GM12878 (cell line): ENCODE data around the gene HSPA4. TPM values are rescaled to one million over a fixed set of nuclear protein-coding genes. Genes with fewer than 3 reads are reported as not detected.

Experiments
- ATAC-seq: fragments of 200-7000 bp; cut with Tn5 transposase; 3 replicates; pipeline ENCODE4 v1.9.1; 2020; ENCODE audit warnings: mild to moderate bottlenecking, moderate library complexity
- BruUV-seq: library from RNA; stranded (reverse); fragments of 400-500 nt; replicated peaks from 2 replicates; lab custom pipeline; 2021; lab: Mats Ljungman, UMichigan
- CTCF ChIA-PET: fragments of 300-600 bp; sonication (Branson Sonifier 250); formaldehyde crosslinking; extraction: SDS; loops from one replicate; lab custom pipeline; 2021; ENCODE audit warnings: inconsistent platforms; lab: Yijun Ruan, JAX
- POLR2A ChIA-PET: fragments of 350-600 bp; formaldehyde crosslinking; extraction: SDS; loops from one replicate; lab custom pipeline; 2021; ENCODE audit warnings: inconsistent platforms; lab: Charles Lee
- RAD21 ChIA-PET: fragments of 300-600 bp; sonication (Branson Sonifier 250); formaldehyde crosslinking; loops from one replicate; lab custom pipeline; 2023; ENCODE audit warnings: antibody characterized with exemption; ENCODE audit not compliant: unreplicated experiment; lab: Charles Lee
- SMC1A ChIA-PET: fragments of 300-600 bp; sonication (Branson Sonifier 250); formaldehyde crosslinking; loops from one replicate; lab custom pipeline; 2023; ENCODE audit not compliant: unreplicated experiment, uncharacterized antibody; lab: Charles Lee
- DNase-seq: peaks from one replicate; pipeline ENCODE4 v3.0.0-alpha.2; 2011; ENCODE audit warnings: low read depth, low spot score
- FAIRE-seq: peaks from 3 replicates; lab custom pipeline; 2011; peaks lifted over from hg19 to GRCh38; lab: Jason Lieb, UNC
- H2AFZ ChIP-seq: 2 replicates; pipeline ENCODE4 v1.6.0; 2011; ENCODE audit warnings: low read depth, low read length, control low read depth; ENCODE audit not compliant: control insufficient read depth
- H3K27ac ChIP-seq: 2 replicates; pipeline ENCODE4 v1.5.1; 2011; ENCODE audit warnings: control low read depth; ENCODE audit not compliant: control insufficient read depth, insufficient read depth
- H3K27me3 ChIP-seq, 2 experiments: replicated peaks in 1 of 2; 2 replicates each; pipeline versions ENCODE4 v1.6.0 to v1.6.1; 2011; ENCODE audit warnings: low read length in 1 of 2; ENCODE audit not compliant: control insufficient read depth in 2 of 2, insufficient read depth in 2 of 2
- H3K36me3 ChIP-seq, 2 experiments: 2 replicates each; pipeline ENCODE4 v1.5.1; 2011; ENCODE audit warnings: low read length in 1 of 2; ENCODE audit not compliant: control insufficient read depth in 2 of 2, insufficient read depth in 2 of 2
- H3K4me1 ChIP-seq: 2 replicates; pipeline ENCODE4 v1.6.1; 2011; ENCODE audit warnings: mild to moderate bottlenecking, low read length, moderate library complexity, mixed read lengths; ENCODE audit not compliant: control insufficient read depth, insufficient read depth
- H3K4me2 ChIP-seq: 2 replicates; pipeline ENCODE4 v1.6.0; 2011; ENCODE audit warnings: control low read depth; ENCODE audit not compliant: control insufficient read depth, insufficient read depth
- H3K4me3 ChIP-seq: fragments of 200-600 bp; sonication (generic); 2 replicates; pipeline ENCODE4 v1.5.1; 2016
- H3K79me2 ChIP-seq: 2 replicates; pipeline ENCODE4 v1.6.0; 2011; ENCODE audit warnings: low read length; ENCODE audit not compliant: control insufficient read depth, insufficient read depth
- H3K9ac ChIP-seq: 2 replicates; pipeline ENCODE4 v1.8.0; 2011; ENCODE audit warnings: low read length, control low read depth, mixed read lengths; ENCODE audit not compliant: control insufficient read depth, insufficient read depth
- H3K9me3 ChIP-seq: replicated peaks from 3 replicates; pipeline ENCODE4 v1.5.1; 2011; ENCODE audit warnings: mild to moderate bottlenecking, low read length; ENCODE audit not compliant: control insufficient read depth, insufficient read depth
- H4K20me1 ChIP-seq: 2 replicates; pipeline ENCODE4 v1.6.0; 2011; ENCODE audit not compliant: control insufficient read depth, insufficient read depth
- CHD2 ChIP-seq: IDR thresholded peaks from 2 replicates; pipeline ENCODE4 v1.6.1; 2011; ENCODE audit warnings: low read depth, low read length, improper control_type of control experiment, borderline replicate concordance
- EP300 ChIP-seq, 2 experiments: fragments of 150-350 bp in 1 of 2; IDR thresholded peaks; 2 replicates each; pipeline ENCODE4 v1.6.1; 2011 to 2012; ENCODE audit warnings: low read depth in 2 of 2, low read length in 2 of 2, borderline replicate concordance in 1 of 2, improper control_type of control experiment in 1 of 2, inconsistent platforms in 1 of 2; ENCODE audit not compliant: control insufficient read depth in 1 of 2
- ESRRA ChIP-seq: IDR thresholded peaks from 2 replicates; pipeline ENCODE4 v1.6.1; 2012; ENCODE audit warnings: mild to moderate bottlenecking, low read length, improper control_type of control experiment
- FOS ChIP-seq: IDR thresholded peaks from 3 replicates; pipeline ENCODE4 v1.6.1; 2011; ENCODE audit warnings: borderline replicate concordance; ENCODE audit not compliant: insufficient read length; ENCODE audit errors: extremely low read depth
- FOXM1 ChIP-seq: IDR thresholded peaks from 2 replicates; pipeline ENCODE4 v1.6.1; 2012; ENCODE audit warnings: low read depth, mild to moderate bottlenecking, inconsistent platforms, low read length, moderate library complexity
- GATAD2B ChIP-seq: fragments of 450-650 bp; conservative IDR thresholded peaks from 2 replicates; pipeline ENCODE4 v1.6.1; 2017; ENCODE audit warnings: low read depth, mild to moderate bottlenecking, moderate library complexity
- HCFC1 ChIP-seq: fragments of 150-350 bp; IDR thresholded peaks from 2 replicates; pipeline ENCODE4 v1.6.1; 2014; ENCODE audit warnings: low read length
- JUNB ChIP-seq: IDR thresholded peaks from 2 replicates; pipeline ENCODE4 v1.6.1; 2016; ENCODE audit warnings: antibody characterized with exemption, mild to moderate bottlenecking
- LARP7 ChIP-seq: fragments of 450-650 bp; IDR thresholded peaks from 2 replicates; pipeline ENCODE4 v1.6.1; 2017; ENCODE audit warnings: mild to moderate bottlenecking
- MAX ChIP-seq: IDR thresholded peaks from 2 replicates; pipeline ENCODE4 v1.6.1; 2012; ENCODE audit warnings: low read depth, low read length, improper control_type of control experiment
- SIN3A ChIP-seq: IDR thresholded peaks from 2 replicates; pipeline ENCODE4 v1.6.1; 2012; ENCODE audit warnings: low read depth, low read length, improper control_type of control experiment
- SKIL ChIP-seq: fragments of 450-650 bp; IDR thresholded peaks from 2 replicates; pipeline ENCODE4 v1.6.1; 2017; ENCODE audit warnings: mild to moderate bottlenecking, low read depth, inconsistent platforms; ENCODE audit not compliant: poor library complexity, severe bottlenecking
- SMARCA5 ChIP-seq: fragments of 450-650 bp; IDR thresholded peaks from 2 replicates; pipeline ENCODE4 v1.6.1; 2017; ENCODE audit warnings: mild to moderate bottlenecking
- TCF12 ChIP-seq: IDR thresholded peaks from 2 replicates; pipeline ENCODE4 v1.6.1; 2011; ENCODE audit warnings: low read depth, mild to moderate bottlenecking, low read length
- YBX1 ChIP-seq: fragments of 450-650 bp; IDR thresholded peaks from 2 replicates; pipeline ENCODE4 v1.6.1; 2016; ENCODE audit warnings: antibody characterized with exemption
- ZBTB33 ChIP-seq: fragments of 450-650 bp; IDR thresholded peaks from 2 replicates; pipeline ENCODE4 v1.6.1; 2017; ENCODE audit warnings: mild to moderate bottlenecking
- WGBS: methylation state at CpG from one replicate; pipeline ENCODE4 v1.1.6; 2016; ENCODE audit warnings: low lambda C conversion rate; ENCODE audit not compliant: insufficient replicate concordance, insufficient coverage; ENCODE audit errors: missing lambda C conversion rate; 5-methylcytosine and 5-hydroxymethylcytosine counted together
- in situ Hi-C: fragments of 300-500 bp; cut with MboI; formaldehyde crosslinking; loops from 9 replicates; pipeline ENCODE4 v1.14.3; 2018; ENCODE audit warnings: mixed read lengths
- intact Hi-C: fragments of 100-400 bp; cut with micrococcal nuclease; formaldehyde crosslinking; loops from one replicate; pipeline ENCODE4 v1.14.2; 2022; ENCODE audit not compliant: unreplicated experiment
- polyA plus RNA-seq, 11 experiments: library from polyadenylated mRNA; depleted of rRNA in 4 of 11; unstranded in 6 of 11; stranded (reverse) in 5 of 11; fragments of >200 nt; fragmentation: Nextera tagmentation in 4 of 11; fragmentation: Illumina TruSeq in 1 of 11; extraction: Ambion mirVana in 4 of 11; extraction: Trizol in 1 of 11; gene quantifications; 1 replicate in 1 of 11; 2 replicates in 10 of 11; pipeline versions ENCODE4 v1.2.1 to v1.2.3, GENCODE V29; 2011 to 2016; ENCODE audit warnings: inconsistent platforms in 2 of 11, missing spikeins in 2 of 11, low read depth in 1 of 11
- total RNA-seq, 4 experiments: library from RNA; depleted of rRNA in 3 of 4; stranded (reverse); fragments of >200 nt in 3 of 4; fragmentation: Illumina TruSeq in 1 of 4; extraction: Trizol in 1 of 4; gene quantifications; 2 replicates each; pipeline versions ENCODE4 v1.2.1 to v1.2.3, GENCODE V29; 2013 to 2021

HSPA4 gene
- total and polyA plus RNA-seq, 10 of the 15 experiments (the other 5 are each of a cell fraction or from before 2014, with no cell fraction given) = 61.6 to 234 (median 116) TPM

GRCh38 chr5:133050521-133050920, 1.3 kb upstream of the HSPA4 start (continued):
- TF ChIP-seq ZBTB33 (no peak), YBX1 (no peak), EP300 (IDR thresholded peaks at IDR 0.05; ENCODE audit: borderline replicate concordance in 1 of 2, control insufficient read depth in 1 of 2, low read depth in 2 of 2, low read length in 2 of 2) (no peak), FOS (no peak)

GRCh38 chr5:133051061-133051541, 712 bp upstream of the HSPA4 start:
- Histone ChIP-seq H3K79me2 (peaks cover 56% of the 10 kb centered on the region), H2AFZ (peak overlapping the region; percentile 85), H3K27me3 (no peaks in the 10 kb centered on the region), H4K20me1 (no peaks in the 10 kb centered on the region), H3K9ac (peak overlapping the region; percentile 100), H3K4me3 (peak overlapping the region; percentile 87), H3K36me3 (0 out of 4 replicates have a peak, but pooled peaks cover 0 to under 1% of the 10 kb centered on the region in 2 experiments), H3K4me1 (no peaks in the 10 kb centered on the region; the same call in 1 of the 2 replicates), H3K4me2 (peak overlapping the region; percentile 70), H3K27ac (peak overlapping the region; percentile 99), H3K9me3 (no peaks in the 10 kb centered on the region)
- 4% methylated on average over 15 of the region's 15 CpGs for WGBS
- TSS peak; percentile 96 for BruUV-seq
- intact Hi-C loops = loop anchor here (2.0 to 5.0 kb wide), 2 partner anchors 24 to 89 kb away; partner anchors contain the start of genes AFF4 and ZCCHC10
- CTCF ChIA-PET = interaction anchor here (0.6 to 1.5 kb wide), 4 partner anchors 24 to 813 kb away, joined by 3 to 4 read pairs (median 4); no protein-coding TSS in a partner anchor
- RAD21 ChIA-PET = interaction anchor here (0.6 to 1.9 kb wide), 5 partner anchors 52 to 656 kb away, joined by 3 to 5 read pairs (median 4); partner anchors contain the start of gene AFF4
- FAIRE-seq (peak; percentile 27), DNase-seq (no peak), ATAC-seq (peak; percentile 1)
- SMC1A ChIA-PET = interaction anchor here (1.0 to 2.8 kb wide), 6 partner anchors 17 to 88 kb away, joined by 3 to 9 read pairs (median 3); partner anchors contain the start of gene AFF4
- in situ Hi-C loops = no loop called here
- POLR2A ChIA-PET = interaction anchor here (0.6 to 4.6 kb wide), 9 partner anchors 17 to 1178 kb away, joined by 3 to 24 read pairs (median 4); partner anchors contain the start of genes AFF4 and ZCCHC10
- TF ChIP-seq MAX (0 out of 2 replicates have a peak, but pooled peaks have one; percentile 10), GATAD2B (no peak), SKIL (no peak), CHD2 (no peak), HCFC1 (no peak), SIN3A (peak; percentile 38; the same call in 1 of the 2 replicates), ESRRA (no peak), JUNB (no peak), SMARCA5 (0 out of 2 replicates have a peak, but pooled peaks have one; percentile 71), LARP7 (0 out of 2 replicates have a peak, but pooled peaks have one; percentile 56), TCF12 (no peak), FOXM1 (peak; percentile 33; the same call in 1 of the 2 replicates)
